Transverse colon (tissue), 3 donors: ENCODE measurements around the gene MPEG1.

Experiments used
- EP300 ChIP-seq: sonication (generic); formaldehyde crosslinking; IDR thresholded peaks from one replicate; pipeline ENCODE4 v1.6.1; 2017; ENCODE audit warnings: antibody characterized with exemption, low read depth
- POLR2A ChIP-seq: fragments of 450-650 bp; IDR thresholded peaks from one replicate; pipeline ENCODE4 v1.6.1; 2016; ENCODE audit warnings: antibody characterized with exemption, mild to moderate bottlenecking, moderate library complexity
- TF ChIP-seq, protein P1 (sequence below), 5 experiments: fragments of 200-600 bp in 3 of 5; fragments of 450-650 bp in 2 of 5; sonication (generic) in 3 of 5; IDR thresholded peaks; 1 replicate in 2 of 5; 2 replicates in 3 of 5; pipeline ENCODE4 v1.5.1; 2016 to 2017; ENCODE audit warnings: antibody characterized with exemption in 5 of 5, inconsistent platforms in 3 of 5, mild to moderate bottlenecking in 2 of 5, moderate library complexity in 1 of 5

DNA sequence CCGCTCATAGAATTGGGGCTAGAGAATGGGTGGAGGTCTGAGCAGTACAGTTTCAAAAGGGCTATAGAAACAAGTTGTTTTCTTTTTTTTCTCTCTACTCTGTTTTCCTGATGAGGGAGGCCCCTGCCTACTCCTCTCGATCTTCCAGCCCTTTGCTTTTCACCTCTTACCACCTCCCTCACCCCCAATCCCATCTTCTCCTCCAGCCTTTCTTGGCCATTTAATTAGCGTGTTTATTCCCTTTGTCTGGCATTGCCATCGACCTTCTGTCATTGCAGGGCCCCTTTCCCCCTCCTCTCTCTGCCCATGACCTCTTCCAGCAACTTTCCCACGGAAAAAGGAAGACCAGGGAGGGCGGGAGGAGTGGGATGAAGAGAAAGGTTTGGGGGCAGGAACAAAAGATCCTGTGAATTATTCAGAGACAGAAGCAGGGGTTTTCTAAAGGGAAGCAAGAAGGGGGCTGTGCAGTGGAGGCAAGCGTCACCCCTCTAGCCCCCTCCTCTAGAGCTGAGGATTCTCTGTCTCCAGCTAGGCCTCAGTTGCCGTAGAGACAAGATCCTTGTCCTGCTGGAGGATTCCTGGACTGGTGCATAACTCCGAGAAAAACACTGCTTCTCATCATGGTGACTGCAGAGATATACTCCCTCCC lies 27.9 kb downstream of the MPEG1 start:
- TF ChIP-seq, protein P1, sequence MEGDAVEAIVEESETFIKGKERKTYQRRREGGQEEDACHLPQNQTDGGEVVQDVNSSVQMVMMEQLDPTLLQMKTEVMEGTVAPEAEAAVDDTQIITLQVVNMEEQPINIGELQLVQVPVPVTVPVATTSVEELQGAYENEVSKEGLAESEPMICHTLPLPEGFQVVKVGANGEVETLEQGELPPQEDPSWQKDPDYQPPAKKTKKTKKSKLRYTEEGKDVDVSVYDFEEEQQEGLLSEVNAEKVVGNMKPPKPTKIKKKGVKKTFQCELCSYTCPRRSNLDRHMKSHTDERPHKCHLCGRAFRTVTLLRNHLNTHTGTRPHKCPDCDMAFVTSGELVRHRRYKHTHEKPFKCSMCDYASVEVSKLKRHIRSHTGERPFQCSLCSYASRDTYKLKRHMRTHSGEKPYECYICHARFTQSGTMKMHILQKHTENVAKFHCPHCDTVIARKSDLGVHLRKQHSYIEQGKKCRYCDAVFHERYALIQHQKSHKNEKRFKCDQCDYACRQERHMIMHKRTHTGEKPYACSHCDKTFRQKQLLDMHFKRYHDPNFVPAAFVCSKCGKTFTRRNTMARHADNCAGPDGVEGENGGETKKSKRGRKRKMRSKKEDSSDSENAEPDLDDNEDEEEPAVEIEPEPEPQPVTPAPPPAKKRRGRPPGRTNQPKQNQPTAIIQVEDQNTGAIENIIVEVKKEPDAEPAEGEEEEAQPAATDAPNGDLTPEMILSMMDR (IDR thresholded peaks at IDR 0.05): no peak
- TF ChIP-seq EP300 (no peak), POLR2A (no peak)
